Nephron (organoid): ENCODE measurements around the gene CDKN2AIP.

ENCODE experiments used
- H3K27ac Mint-ChIP-seq, 3 experiments: 2 replicates each; pipeline ENCODE4 v1.8.0; 2020; ENCODE audit warnings: mixed read lengths in 3 of 3, mild to moderate bottlenecking in 2 of 3, moderate library complexity in 1 of 3
- H3K27me3 Mint-ChIP-seq: 2 replicates; pipeline ENCODE4 v1.8.0; 2021; ENCODE audit warnings: low read depth, mild to moderate bottlenecking, moderate library complexity, mixed read lengths
- H3K36me3 Mint-ChIP-seq: 2 replicates; pipeline ENCODE4 v1.8.0; 2020; ENCODE audit warnings: low read depth, mixed read lengths
- H3K4me1 Mint-ChIP-seq: 2 replicates; pipeline ENCODE4 v1.8.0; 2020; ENCODE audit warnings: mixed read lengths
- H3K4me3 Mint-ChIP-seq, 3 experiments: 2 replicates each; pipeline ENCODE4 v1.8.0; 2020; ENCODE audit warnings: mild to moderate bottlenecking in 3 of 3, mixed read lengths in 3 of 3, moderate library complexity in 2 of 3
- H3K9me3 Mint-ChIP-seq: 2 replicates; pipeline ENCODE4 v1.8.0; 2020; ENCODE audit warnings: mixed read lengths
- CTCF ChIP-seq, 3 experiments: fragments of 200-600 bp; sonication (generic); IDR thresholded peaks; one replicate each; pipeline ENCODE4 v1.5.0; 2021; ENCODE audit warnings: antibody characterized with exemption in 3 of 3; ENCODE audit not compliant: unreplicated experiment in 3 of 3

CDKN2AIP gene

GRCh38 chr4:183416879-183417755 is 27.3 kb upstream of the CDKN2AIP start:
- TF ChIP-seq CTCF (IDR thresholded peaks at IDR 0.05; ENCODE audit: unreplicated experiment in 3 of 3): no peak
- Mint-ChIP-seq H3K27me3 (no peaks in the 10 kb centered on the region), H3K4me3 (no peak overlapping the region), H3K9me3 (no peaks in the 10 kb centered on the region), H3K36me3 (no peaks in the 10 kb centered on the region), H3K27ac (peak overlapping the region in 2 of 3 experiments; percentile 3 to 55), H3K4me1 (peaks cover 9% of the 10 kb centered on the region)

- Mint-ChIP-seq H3K4me1 (no peaks in the 10 kb centered on the region), H3K36me3 (no peaks in the 10 kb centered on the region), H3K27ac (no peak overlapping the region), H3K9me3 (no peaks in the 10 kb centered on the region), H3K27me3 (no peaks in the 10 kb centered on the region), H3K4me3 (no peak overlapping the region)
- no peak for TF ChIP-seq CTCF (IDR thresholded peaks at IDR 0.05; ENCODE audit: unreplicated experiment in 3 of 3)
Measured at GRCh38 chr4:183422962-183423631, 21.3 kb upstream of the CDKN2AIP start.

- Mint-ChIP-seq H3K4me1 (no peaks in the 10 kb centered on the region), H3K9me3 (no peaks in the 10 kb centered on the region), H3K36me3 (no peaks in the 10 kb centered on the region), H3K27ac (no peak overlapping the region), H3K27me3 (no peaks in the 10 kb centered on the region), H3K4me3 (no peak overlapping the region)
- no peak for TF ChIP-seq CTCF (IDR thresholded peaks at IDR 0.05; ENCODE audit: unreplicated experiment in 3 of 3)
Measured at GRCh38 chr4:183424109-183424744, 20.2 kb upstream of the CDKN2AIP start.

GRCh38 chr4:183426507-183426906 is 17.9 kb upstream of the CDKN2AIP start:
- H3K9me3 Mint-ChIP-seq: no peaks in the 10 kb centered on the region
- no peaks in the 10 kb centered on the region for H3K4me1 Mint-ChIP-seq
- H3K4me3 Mint-ChIP-seq: no peak overlapping the region
- no peaks in the 10 kb centered on the region for H3K36me3 Mint-ChIP-seq
- H3K27ac Mint-ChIP-seq: no peak overlapping the region
- TF ChIP-seq CTCF (IDR thresholded peaks at IDR 0.05; ENCODE audit: unreplicated experiment in 3 of 3): no peak
- H3K27me3 Mint-ChIP-seq: no peaks in the 10 kb centered on the region

GRCh38 chr4:183429489-183429888 is 14.9 kb upstream of the CDKN2AIP start:
- Mint-ChIP-seq H3K9me3 (no peaks in the 10 kb centered on the region), H3K4me1 (no peaks in the 10 kb centered on the region), H3K4me3 (no peak overlapping the region), H3K36me3 (peaks cover 3% of the 10 kb centered on the region), H3K27ac (peak overlapping the region in 1 of 3 experiments; percentile 8), H3K27me3 (no peaks in the 10 kb centered on the region)
- TF ChIP-seq CTCF (IDR thresholded peaks at IDR 0.05; ENCODE audit: unreplicated experiment in 3 of 3): no peak
